SK-N-SH (cell line): ENCODE results near the gene ZNF397.
"Not testable (repeated sequence)": the region's sequence is repeated elsewhere in the genome, so short reads cannot be mapped to it uniquely, and the experiment has no call there.

Experiments
- EP300 ChIP-seq, 2 experiments: IDR thresholded peaks; 2 replicates each; pipeline versions ENCODE4 v1.4.0 to v1.6.1; 2012; ENCODE audit warnings: borderline replicate concordance in 1 of 2, low read depth in 1 of 2, low read length in 1 of 2
- GATA2 ChIP-seq: sonication (generic); formaldehyde crosslinking; IDR thresholded peaks from 2 replicates; pipeline ENCODE4 v1.5.0; 2020; ENCODE audit warnings: mild to moderate bottlenecking, missing genetic modification reagents
- JUND ChIP-seq: IDR thresholded peaks from 2 replicates; pipeline ENCODE4 v1.4.0; 2012
- NRF1 ChIP-seq: IDR thresholded peaks from 2 replicates; pipeline ENCODE4 v1.6.1; 2012; ENCODE audit warnings: low read depth, mild to moderate bottlenecking, low read length
- POLR2AphosphoS5 ChIP-seq: IDR thresholded peaks from 2 replicates; pipeline ENCODE4 v1.6.1; 2012; ENCODE audit warnings: low read depth, low read length
- RAD21 ChIP-seq: IDR thresholded peaks from 2 replicates; pipeline ENCODE4 v1.6.1; 2012; ENCODE audit warnings: mild to moderate bottlenecking, low read length
- SMC3 ChIP-seq: IDR thresholded peaks from 2 replicates; pipeline ENCODE4 v1.6.1; 2012; ENCODE audit warnings: low read depth, low read length, improper control_type of control experiment
- TF ChIP-seq, protein P1 (sequence below): fragments of 200-600 bp; sonication (generic); IDR thresholded peaks from 2 replicates; pipeline ENCODE4 v1.6.1; 2017; ENCODE audit warnings: antibody characterized with exemption, mild to moderate bottlenecking, moderate library complexity
- TF ChIP-seq, protein P2 (sequence below): IDR thresholded peaks from 2 replicates; pipeline ENCODE4 v1.4.0; 2012; ENCODE audit warnings: low read depth
- TF ChIP-seq, protein P3 (sequence below): IDR thresholded peaks from 2 replicates; pipeline ENCODE4 v1.4.0; 2012; ENCODE audit warnings: low read depth, borderline replicate concordance

DNA sequence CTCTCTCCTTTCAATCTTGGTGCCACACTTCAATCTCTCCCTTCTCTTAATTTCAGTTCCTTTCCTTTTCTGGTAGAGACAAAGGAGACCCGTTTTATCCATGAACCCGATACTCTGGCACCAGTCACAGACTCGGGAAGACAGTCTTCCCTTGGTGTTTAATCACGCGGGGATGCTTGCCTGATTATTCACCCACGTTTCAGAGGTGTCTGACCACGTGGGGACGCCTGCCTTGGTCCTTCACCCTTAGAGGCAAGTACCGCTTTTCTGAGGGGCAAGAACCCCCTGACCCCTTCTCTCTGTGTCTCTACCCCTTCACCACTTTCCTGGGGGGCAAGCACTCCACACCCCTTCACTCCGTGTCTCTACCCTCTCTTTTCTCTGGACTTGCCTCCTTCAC, 24.2 kb upstream of the ZNF397 start:
- TF ChIP-seq GATA2 (CRISPR knock-in tag); RAD21; JUND; EP300 (IDR thresholded peaks at IDR 0.05; ENCODE audit: borderline replicate concordance in 1 of 2, low read depth in 1 of 2, low read length in 1 of 2); NRF1; SMC3; POLR2AphosphoS5: not testable (repeated sequence)
- TF ChIP-seq, protein P1, sequence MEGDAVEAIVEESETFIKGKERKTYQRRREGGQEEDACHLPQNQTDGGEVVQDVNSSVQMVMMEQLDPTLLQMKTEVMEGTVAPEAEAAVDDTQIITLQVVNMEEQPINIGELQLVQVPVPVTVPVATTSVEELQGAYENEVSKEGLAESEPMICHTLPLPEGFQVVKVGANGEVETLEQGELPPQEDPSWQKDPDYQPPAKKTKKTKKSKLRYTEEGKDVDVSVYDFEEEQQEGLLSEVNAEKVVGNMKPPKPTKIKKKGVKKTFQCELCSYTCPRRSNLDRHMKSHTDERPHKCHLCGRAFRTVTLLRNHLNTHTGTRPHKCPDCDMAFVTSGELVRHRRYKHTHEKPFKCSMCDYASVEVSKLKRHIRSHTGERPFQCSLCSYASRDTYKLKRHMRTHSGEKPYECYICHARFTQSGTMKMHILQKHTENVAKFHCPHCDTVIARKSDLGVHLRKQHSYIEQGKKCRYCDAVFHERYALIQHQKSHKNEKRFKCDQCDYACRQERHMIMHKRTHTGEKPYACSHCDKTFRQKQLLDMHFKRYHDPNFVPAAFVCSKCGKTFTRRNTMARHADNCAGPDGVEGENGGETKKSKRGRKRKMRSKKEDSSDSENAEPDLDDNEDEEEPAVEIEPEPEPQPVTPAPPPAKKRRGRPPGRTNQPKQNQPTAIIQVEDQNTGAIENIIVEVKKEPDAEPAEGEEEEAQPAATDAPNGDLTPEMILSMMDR, result not testable (repeated sequence)
- TF ChIP-seq, protein P2, sequence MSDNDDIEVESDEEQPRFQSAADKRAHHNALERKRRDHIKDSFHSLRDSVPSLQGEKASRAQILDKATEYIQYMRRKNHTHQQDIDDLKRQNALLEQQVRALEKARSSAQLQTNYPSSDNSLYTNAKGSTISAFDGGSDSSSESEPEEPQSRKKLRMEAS, result not testable (repeated sequence)
- TF ChIP-seq, protein P3, sequence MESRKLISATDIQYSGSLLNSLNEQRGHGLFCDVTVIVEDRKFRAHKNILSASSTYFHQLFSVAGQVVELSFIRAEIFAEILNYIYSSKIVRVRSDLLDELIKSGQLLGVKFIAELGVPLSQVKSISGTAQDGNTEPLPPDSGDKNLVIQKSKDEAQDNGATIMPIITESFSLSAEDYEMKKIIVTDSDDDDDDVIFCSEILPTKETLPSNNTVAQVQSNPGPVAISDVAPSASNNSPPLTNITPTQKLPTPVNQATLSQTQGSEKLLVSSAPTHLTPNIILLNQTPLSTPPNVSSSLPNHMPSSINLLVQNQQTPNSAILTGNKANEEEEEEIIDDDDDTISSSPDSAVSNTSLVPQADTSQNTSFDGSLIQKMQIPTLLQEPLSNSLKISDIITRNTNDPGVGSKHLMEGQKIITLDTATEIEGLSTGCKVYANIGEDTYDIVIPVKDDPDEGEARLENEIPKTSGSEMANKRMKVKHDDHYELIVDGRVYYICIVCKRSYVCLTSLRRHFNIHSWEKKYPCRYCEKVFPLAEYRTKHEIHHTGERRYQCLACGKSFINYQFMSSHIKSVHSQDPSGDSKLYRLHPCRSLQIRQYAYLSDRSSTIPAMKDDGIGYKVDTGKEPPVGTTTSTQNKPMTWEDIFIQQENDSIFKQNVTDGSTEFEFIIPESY, result not testable (repeated sequence)
